Thymus (tissue), 11 donors: ENCODE data around the gene OR4D2. TPM values are rescaled to one million over a fixed set of nuclear protein-coding genes. Genes with fewer than 3 reads are reported as not detected.

Experiments used
- DNase-seq, 9 donors: peaks; one replicate each; pipeline ENCODE4 v3.0.0-alpha.2; 2013; ENCODE audit warnings: low spot score in 9 of 9, low read depth in 6 of 9, missing footprints in 1 of 9
- H3K27ac ChIP-seq, 2 donors: one replicate each; pipeline ENCODE4 v1.5.1; 2013; ENCODE audit warnings: control low read depth in 1 of 2, low read depth in 1 of 2, low read length in 1 of 2, mild to moderate bottlenecking in 1 of 2, moderate library complexity in 1 of 2
- H3K27me3 ChIP-seq, 2 donors: one replicate each; pipeline ENCODE4 v1.5.1; 2013; ENCODE audit warnings: low read length in 1 of 2; ENCODE audit not compliant: control insufficient read depth in 2 of 2, insufficient read depth in 1 of 2
- H3K36me3 ChIP-seq, 2 donors: one replicate each; pipeline ENCODE4 v1.5.1; 2013; ENCODE audit warnings: low read length in 1 of 2, mild to moderate bottlenecking in 1 of 2, moderate library complexity in 1 of 2; ENCODE audit not compliant: control insufficient read depth in 2 of 2, insufficient read depth in 2 of 2
- H3K4me1 ChIP-seq, 2 donors: one replicate each; pipeline ENCODE4 v1.5.1; 2013; ENCODE audit warnings: low read length in 2 of 2; ENCODE audit not compliant: control insufficient read depth in 2 of 2, insufficient read depth in 2 of 2
- H3K4me3 ChIP-seq, 2 donors: one replicate each; pipeline ENCODE4 v1.5.1; 2013; ENCODE audit warnings: low read length in 2 of 2, control low read depth in 1 of 2, mild to moderate bottlenecking in 1 of 2
- H3K9me3 ChIP-seq, 2 donors: one replicate each; pipeline ENCODE4 v1.5.1; 2013; ENCODE audit warnings: low read length in 1 of 2, mild to moderate bottlenecking in 1 of 2; ENCODE audit not compliant: control insufficient read depth in 2 of 2, insufficient read depth in 1 of 2
- WGBS: extraction: QIAGEN DNeasy Blood & Tissue Kit; methylation state at CpG from one replicate; pipeline ENCODE4 v1.1.7; 2013; 5-methylcytosine and 5-hydroxymethylcytosine counted together
- polyA plus RNA-seq: library from polyadenylated mRNA; stranded (reverse); fragments of 200-250 nt; gene quantifications from one replicate; pipeline ENCODE4 v1.2.3, GENCODE V29; 2013
- total RNA-seq: library from RNA; stranded (reverse); fragments of 120-200 nt; gene quantifications from one replicate; pipeline ENCODE4 v1.2.4, GENCODE V29; 2013
- donor health status: healthy.

OR4D2 gene
- total and polyA plus RNA-seq, 2 donors: 0.02 TPM; not detected in 1

- no peak overlapping the region for H3K4me3 ChIP-seq
- peaks cover 8 to 16% of the 10 kb centered on the region in 2 donors for H3K36me3 ChIP-seq
- H3K27me3 ChIP-seq: no peaks in the 10 kb centered on the region
- DNase-seq: no peak
- H3K27ac ChIP-seq: no peak overlapping the region
- peaks cover 5 to 13% of the 10 kb centered on the region in 2 donors for H3K4me1 ChIP-seq
- H3K9me3 ChIP-seq: no peaks in the 10 kb centered on the region
These were observed 48.9 kb downstream of the OR4D2 start for GRCh38 chr17:58215685-58216084.

GRCh38 chr17:58217766-58218165 is 51.0 kb downstream of the OR4D2 start:
- Histone ChIP-seq H3K9me3 (no peaks in the 10 kb centered on the region), H3K4me3 (no peak overlapping the region), H3K27ac (no peak overlapping the region), H3K27me3 (no peaks in the 10 kb centered on the region), H3K4me1 (peaks cover 5 to 13% of the 10 kb centered on the region in 2 donors), H3K36me3 (peaks cover 7 to 8% of the 10 kb centered on the region in 2 donors)
- DNase-seq: no peak
- WGBS: 94% methylated on average over 3 of the region's 3 CpGs

GRCh38 chr17:58219007-58219788 is 52.4 kb downstream of the OR4D2 start, which contains the start of gene MKS1:
TSS of gene MKS1 (minus strand) at chr17:58219255. CDS start at chr17:58219230, 25 bp downstream.
- DNase-seq: peak; percentile 81 to 95 (median 87)
- peaks cover 0 to 8% of the 10 kb centered on the region in 2 donors for H3K36me3 ChIP-seq
- WGBS: 4% methylated on average over 56 of the region's 56 CpGs
- no peaks in the 10 kb centered on the region for H3K27me3 ChIP-seq
- H3K4me1 ChIP-seq: peaks cover 5 to 13% of the 10 kb centered on the region in 2 donors
- peak within 1 kb of the TSS; percentile 59 to 81 for H3K27ac ChIP-seq
- no peaks in the 10 kb centered on the region for H3K9me3 ChIP-seq
- H3K4me3 ChIP-seq: peak within 1 kb of the TSS; percentile 69 to 73

DNA sequence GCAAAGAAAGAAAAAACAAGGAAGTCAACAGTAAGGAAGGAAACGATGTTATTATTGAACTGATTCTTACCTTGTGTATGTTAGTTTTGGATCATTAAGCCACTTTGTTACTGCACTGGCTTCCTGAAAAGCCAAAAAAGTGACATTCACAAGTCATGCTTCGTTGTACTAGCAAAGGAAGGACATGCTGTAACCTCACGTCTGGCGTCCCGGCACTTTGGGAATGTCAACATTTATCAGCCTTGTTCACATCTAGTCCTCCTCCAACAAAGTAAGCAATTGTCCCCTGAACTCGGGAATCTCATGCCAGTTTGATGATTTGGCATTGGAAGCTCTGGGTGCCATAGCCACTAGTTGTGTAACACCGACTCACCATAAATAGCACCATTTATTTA is 53.0 kb downstream of the OR4D2 start:
- WGBS: 73% methylated on average over 7 of the region's 7 CpGs
- H3K27ac ChIP-seq: peak overlapping the region; percentile 8 to 34
- H3K4me1 ChIP-seq: peaks cover 5 to 13% of the 10 kb centered on the region in 2 donors
- DNase-seq: peak in 1 of 9 donors; percentile 2
- peaks cover 0 to 6% of the 10 kb centered on the region in 2 donors for H3K36me3 ChIP-seq
- no peaks in the 10 kb centered on the region for H3K27me3 ChIP-seq
- H3K9me3 ChIP-seq: no peaks in the 10 kb centered on the region
- peak overlapping the region; percentile 69 to 73 for H3K4me3 ChIP-seq

Other genes starting within 250 kb of the OR4D2 start
- 3.1 TPM for gene CUEDC1, start 211.6 kb upstream of the OR4D2 start, total RNA-seq
- gene CUEDC1, start 211.6 kb upstream of the OR4D2 start, polyA plus RNA-seq: 19.3 TPM
- 39.7 TPM for gene VEZF1, start 178.7 kb upstream of the OR4D2 start, total RNA-seq
- 31.8 TPM for gene VEZF1, start 178.7 kb upstream of the OR4D2 start, polyA plus RNA-seq
- gene SRSF1, start 159.7 kb upstream of the OR4D2 start, total RNA-seq: 307 TPM
- 104 TPM for gene SRSF1, start 159.7 kb upstream of the OR4D2 start, polyA plus RNA-seq
- 11.7 TPM for gene DYNLL2, start 83.6 kb upstream of the OR4D2 start, total RNA-seq
- gene DYNLL2, start 83.6 kb upstream of the OR4D2 start, polyA plus RNA-seq: 23.2 TPM
- gene OR4D1, start 18.6 kb upstream of the OR4D2 start, total RNA-seq: 0.05 TPM
- 0.11 TPM for gene OR4D1, start 18.6 kb upstream of the OR4D2 start, polyA plus RNA-seq
- gene EPX, start 25.7 kb downstream of the OR4D2 start, total RNA-seq: 14.9 TPM
- gene EPX, start 25.7 kb downstream of the OR4D2 start, polyA plus RNA-seq: 1.3 TPM
- gene MKS1, start 52.3 kb downstream of the OR4D2 start, total RNA-seq: 11.9 TPM
- 12.5 TPM for gene MKS1, start 52.3 kb downstream of the OR4D2 start, polyA plus RNA-seq
- 0.09 TPM for gene LPO, start 71.6 kb downstream of the OR4D2 start, total RNA-seq
- gene LPO, start 71.6 kb downstream of the OR4D2 start, polyA plus RNA-seq: 0.23 TPM
- gene MPO, start 114.0 kb downstream of the OR4D2 start, total RNA-seq: 27.3 TPM
- 5.6 TPM for gene MPO, start 114.0 kb downstream of the OR4D2 start, polyA plus RNA-seq
- gene TSPOAP1, start 161.8 kb downstream of the OR4D2 start, total RNA-seq: 12.1 TPM
- 45.2 TPM for gene TSPOAP1, start 161.8 kb downstream of the OR4D2 start, polyA plus RNA-seq
- gene SUPT4H1, start 185.2 kb downstream of the OR4D2 start, total RNA-seq: 119 TPM
- gene SUPT4H1, start 185.2 kb downstream of the OR4D2 start, polyA plus RNA-seq: 103 TPM